DND-41 (cell line): ENCODE results near the gene LRG1.

Experiments
- EZH2 ChIP-seq: IDR thresholded peaks from 3 replicates; pipeline ENCODE4 v1.6.1; 2012; ENCODE audit warnings: borderline replicate concordance, low read depth, mild to moderate bottlenecking, moderate library complexity, low read length, inconsistent platforms; ENCODE audit not compliant: severe bottlenecking
- TF ChIP-seq, protein P1 (sequence below): IDR thresholded peaks from 2 replicates; pipeline ENCODE4 v1.5.1; 2012; ENCODE audit warnings: borderline replicate concordance, low read length, moderate library complexity, mild to moderate bottlenecking; ENCODE audit not compliant: poor library complexity, severe bottlenecking; ENCODE audit errors: extremely low read depth

DNA sequence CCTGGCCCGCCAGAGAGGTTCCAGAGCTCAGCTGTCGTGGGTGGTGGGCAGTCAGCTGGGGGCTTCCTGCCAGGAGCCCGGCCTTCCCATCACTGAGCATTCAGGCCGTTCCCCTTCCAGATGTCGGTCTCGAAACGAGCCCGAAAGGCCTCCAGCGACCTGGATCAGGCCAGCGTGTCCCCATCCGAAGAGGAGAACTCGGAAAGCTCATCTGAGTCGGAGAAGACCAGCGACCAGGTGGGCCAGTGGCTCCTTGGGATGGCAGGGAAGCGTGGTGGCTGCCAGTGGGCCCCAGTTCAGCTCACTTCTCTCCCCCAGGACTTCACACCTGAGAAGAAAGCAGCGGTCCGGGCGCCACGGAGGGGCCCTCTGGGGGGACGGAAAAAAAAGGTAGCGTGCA lies 48.4 kb downstream of the LRG1 start:
- TF ChIP-seq EZH2, result no peak
- TF ChIP-seq, protein P1, sequence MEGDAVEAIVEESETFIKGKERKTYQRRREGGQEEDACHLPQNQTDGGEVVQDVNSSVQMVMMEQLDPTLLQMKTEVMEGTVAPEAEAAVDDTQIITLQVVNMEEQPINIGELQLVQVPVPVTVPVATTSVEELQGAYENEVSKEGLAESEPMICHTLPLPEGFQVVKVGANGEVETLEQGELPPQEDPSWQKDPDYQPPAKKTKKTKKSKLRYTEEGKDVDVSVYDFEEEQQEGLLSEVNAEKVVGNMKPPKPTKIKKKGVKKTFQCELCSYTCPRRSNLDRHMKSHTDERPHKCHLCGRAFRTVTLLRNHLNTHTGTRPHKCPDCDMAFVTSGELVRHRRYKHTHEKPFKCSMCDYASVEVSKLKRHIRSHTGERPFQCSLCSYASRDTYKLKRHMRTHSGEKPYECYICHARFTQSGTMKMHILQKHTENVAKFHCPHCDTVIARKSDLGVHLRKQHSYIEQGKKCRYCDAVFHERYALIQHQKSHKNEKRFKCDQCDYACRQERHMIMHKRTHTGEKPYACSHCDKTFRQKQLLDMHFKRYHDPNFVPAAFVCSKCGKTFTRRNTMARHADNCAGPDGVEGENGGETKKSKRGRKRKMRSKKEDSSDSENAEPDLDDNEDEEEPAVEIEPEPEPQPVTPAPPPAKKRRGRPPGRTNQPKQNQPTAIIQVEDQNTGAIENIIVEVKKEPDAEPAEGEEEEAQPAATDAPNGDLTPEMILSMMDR, result no peak
